GM19239 (cell line): ENCODE results near the gene ZBTB7C.

Experiments
- DNase-seq: peaks from one replicate; pipeline ENCODE4 v3.0.0; 2011; ENCODE audit warnings: low spot score; ENCODE audit not compliant: insufficient read length
- FAIRE-seq: peaks from 2 replicates; lab custom pipeline; 2011; peaks lifted over from hg19 to GRCh38; lab: Jason Lieb, UNC

Gene ZBTB7C

DNA sequence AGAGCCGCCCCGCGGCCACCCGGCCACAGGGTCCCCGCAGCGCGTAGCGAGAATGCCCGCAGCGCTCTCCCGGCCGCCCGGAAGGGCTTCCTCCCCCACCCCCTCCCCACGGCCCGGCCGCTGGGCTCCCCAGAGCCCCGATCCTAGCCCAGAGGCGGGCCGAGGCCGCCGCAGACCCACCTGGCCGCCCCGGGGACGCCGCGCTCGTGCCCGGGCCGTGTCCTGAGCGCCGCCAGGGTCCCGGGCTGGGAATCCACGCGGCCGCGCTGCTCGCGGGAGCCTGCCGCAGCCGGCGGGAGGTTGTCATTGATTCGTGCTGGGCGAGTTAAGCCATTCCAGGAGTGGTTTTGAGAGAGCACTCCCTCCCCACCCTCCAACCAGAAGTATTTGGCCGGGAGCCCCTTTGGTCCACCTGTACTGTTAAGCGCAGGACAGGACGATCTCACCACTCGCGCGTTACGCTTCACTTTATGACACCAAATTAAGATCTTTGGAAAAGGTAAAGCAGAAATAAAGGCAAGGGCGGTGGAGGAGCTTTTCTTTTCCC lies 272.3 kb downstream of the ZBTB7C start:
- DNase-seq (no peak), FAIRE-seq (no peak)

DNA sequence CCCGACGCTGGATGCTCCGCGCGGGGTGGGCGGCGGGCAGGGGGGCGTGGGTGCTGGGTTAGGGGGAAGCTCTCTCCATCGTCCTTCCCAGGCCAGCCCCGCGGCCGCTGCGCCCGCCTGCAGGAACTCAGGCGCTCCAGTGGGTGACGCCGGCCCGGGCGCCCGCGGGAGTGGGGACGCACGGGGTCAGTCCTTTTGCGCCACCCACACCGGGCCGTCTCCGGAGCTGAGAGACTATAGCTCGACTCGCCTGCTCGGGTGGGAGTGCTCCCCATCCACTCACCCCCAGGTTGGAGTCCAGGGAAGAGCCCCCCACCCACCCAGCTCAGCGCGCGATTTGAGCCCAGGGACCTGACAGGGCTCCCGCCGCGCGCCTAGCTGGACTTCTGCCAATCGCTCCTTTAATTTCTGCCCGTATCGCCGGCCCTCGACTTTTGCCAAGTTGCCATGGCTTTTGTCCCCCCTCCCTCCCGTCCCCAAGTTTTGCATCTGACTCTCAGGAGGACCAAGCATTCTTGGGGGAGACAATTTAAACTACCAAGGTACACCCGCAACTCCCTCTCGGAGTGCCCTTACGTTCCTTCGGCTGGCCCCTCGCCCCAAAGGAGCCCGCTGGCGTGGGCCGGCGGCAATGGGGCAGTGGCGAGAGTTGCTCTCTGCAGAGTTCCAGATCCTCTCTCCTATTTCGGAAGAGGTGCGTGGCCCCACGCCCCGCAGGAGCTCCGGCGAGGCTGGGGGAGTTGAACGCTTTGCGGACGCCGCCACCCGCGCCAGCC lies 272.9 kb downstream of the ZBTB7C start:
- DNase-seq = no peak
- FAIRE-seq = no peak

DNA sequence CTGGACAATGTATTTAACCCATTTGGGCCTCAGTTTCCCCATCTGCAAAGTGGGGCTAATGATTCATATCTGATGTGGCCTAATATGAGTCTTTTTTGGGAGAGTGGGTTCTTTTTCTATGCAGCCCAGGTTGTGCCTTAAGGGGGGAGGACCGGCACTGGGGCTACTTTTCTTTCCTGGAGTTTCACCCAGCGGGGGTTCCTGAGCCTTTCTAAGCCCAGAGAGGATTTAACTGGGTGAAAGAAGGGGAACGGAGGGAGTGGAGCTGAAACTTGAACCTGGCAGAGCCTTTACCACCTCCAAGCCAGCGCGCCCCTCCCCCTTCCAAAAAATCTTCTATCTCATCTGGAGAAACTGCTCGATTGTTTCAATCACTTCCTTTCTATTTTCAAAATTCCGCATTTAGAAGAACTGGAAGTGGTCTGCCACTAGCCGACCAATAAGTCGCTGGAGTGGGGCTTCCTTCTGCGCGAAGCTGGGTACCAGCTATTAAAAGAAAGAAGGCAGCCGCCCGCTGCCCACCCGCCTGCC lies 273.7 kb downstream of the ZBTB7C start:
- no peak for DNase-seq
- FAIRE-seq = no peak

DNA sequence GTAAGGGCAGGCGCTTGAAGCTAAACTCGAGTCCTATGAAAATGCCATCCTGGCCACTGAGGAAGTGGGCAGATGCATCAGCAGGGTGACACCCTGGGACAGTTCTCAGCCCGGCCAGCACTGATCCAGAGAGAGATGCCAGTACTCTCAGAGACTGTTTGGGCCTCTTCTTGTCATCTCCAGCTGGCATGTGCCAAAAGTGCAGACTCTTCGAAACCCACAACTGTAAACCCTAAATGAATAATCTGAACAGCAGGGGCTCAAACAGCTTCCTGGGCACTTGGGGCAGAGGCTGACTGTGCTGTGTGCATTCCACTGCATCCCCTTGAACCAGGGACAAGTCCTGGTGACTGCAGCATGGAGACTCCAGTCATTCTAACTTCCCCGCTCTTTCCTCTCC lies 274.6 kb downstream of the ZBTB7C start:
- DNase-seq = no peak
- FAIRE-seq = no peak

DNA sequence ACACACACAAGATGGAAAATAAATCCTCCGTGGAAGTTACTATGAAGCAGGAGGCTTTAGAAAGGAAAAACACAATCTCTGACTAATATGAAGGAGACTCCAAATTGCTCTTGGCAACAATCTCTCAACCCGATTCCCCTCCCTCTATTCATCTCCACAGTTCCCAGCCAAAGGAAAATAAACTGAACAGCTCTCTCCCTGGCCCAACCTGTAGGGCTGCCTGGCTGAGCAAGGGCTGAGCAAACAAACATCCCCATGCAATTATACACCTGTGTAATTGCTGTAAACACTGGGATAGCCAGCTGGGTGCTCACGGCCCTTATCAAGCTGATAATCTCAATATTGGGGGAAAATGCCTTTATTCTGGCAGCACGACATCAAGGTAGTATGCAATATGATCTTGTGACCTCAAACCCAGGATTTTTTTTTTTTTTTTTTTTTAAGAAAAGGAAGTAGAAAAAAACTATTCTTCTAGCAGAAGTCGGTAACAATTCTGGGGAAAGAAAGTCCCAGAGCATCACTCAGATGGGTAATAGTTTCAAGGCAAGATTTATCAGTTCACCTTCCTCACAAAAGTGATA lies 275.4 kb downstream of the ZBTB7C start:
- DNase-seq (no peak), FAIRE-seq (no peak)

DNA sequence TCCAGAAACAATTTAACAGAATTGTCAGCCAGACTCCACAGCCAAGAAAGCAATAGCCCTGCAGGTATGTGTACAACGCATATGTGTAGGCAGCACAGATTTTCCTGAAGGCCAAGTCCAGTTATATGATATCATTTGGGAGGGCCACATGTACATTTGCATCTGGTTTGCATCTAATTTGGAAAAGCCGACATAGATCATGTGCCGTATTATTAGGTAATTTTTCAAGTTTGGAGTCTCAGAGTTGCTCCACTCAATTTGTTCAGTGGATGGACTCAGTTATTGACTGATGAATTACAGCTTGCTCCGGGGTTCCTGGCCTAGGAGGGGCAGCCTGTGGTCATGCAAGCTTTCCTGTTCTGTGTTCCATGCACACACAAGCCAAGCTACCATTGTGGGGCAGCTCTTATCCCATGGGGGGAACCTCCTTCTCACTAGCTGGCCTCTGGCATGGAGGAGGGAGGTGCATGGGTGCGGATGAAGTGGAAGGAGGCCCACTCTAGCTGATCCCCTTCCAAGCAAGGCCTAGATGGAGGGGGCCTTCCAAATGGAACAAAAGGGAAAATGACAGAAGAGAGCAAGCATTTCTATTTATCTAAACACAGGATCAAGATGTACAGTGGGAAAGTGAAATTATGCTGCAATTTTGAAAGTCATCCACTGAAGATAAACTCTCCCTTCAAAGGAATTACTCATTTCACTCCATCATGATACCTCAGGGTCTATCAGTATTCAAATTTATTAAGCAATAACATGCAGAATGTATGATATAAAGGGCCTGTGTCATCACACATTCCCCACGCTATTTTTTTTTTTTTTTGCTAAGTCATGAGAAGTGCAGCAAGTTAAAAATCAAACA lies 276.2 kb downstream of the ZBTB7C start:
- FAIRE-seq = no peak
- DNase-seq = no peak

DNA sequence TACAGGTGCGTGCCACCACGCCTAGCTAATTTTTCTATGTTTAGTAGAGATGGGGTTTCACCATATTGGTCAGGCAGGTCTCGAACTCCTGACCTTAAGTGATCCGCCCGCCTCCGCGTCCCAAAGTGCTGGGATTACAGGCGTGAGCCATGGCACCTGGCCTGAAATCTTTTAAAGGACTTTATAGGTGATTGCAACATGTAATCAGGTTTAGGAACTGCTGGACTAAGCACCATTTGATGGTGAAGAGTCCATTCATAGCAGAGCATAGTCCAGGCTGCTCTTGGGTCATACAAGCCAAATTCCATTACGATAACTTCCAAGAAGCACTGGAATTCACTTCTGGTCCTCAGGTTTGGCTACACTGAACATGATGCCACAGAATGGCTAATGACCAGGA lies 278.1 kb downstream of the ZBTB7C start:
- no peak for FAIRE-seq
- no peak for DNase-seq

DNA sequence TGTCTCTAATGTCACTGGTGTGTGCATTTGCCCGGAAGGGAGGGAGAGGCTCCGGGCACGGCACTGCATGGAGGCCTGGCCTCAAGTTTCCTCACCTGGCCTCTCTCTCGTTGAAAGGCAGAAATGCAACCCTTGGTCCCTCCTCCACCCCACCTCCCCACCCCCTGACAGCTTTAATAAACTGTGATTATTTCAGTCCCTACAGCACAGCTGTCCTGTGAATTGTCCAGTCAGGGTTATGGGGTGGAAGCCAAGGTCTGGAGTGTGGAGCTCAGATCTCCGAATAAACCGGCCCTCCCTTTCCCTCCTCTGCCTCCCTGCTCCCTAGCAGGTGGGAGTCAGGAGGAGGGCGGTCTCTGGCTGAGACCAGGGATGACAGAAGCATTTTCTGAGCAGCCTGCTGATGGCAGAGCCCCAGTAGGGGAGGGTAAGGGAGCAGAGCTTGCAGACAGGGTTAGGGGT lies 279.5 kb downstream of the ZBTB7C start:
- DNase-seq (no peak), FAIRE-seq (no peak)

DNA sequence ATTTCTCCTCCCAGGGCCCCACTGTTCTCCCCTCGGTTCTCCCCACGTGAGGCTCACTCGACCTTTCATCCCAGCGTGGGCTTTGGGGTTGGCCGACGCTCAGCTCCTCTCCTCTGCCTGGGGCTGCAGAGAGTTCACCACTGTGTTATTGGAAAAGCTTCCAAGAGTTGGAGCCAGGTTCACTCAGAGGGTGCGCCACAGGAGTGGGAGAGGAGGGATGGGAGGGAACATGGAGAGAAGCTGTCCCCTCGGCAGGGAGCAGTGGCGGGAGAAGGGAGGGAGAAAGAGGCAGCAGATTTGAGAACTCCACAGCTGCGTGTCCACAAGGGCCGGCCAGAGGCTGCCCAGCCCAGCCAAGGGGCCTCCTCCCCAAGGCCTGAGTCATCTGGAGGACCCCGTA lies 281.6 kb downstream of the ZBTB7C start:
- DNase-seq = no peak
- FAIRE-seq = no peak

DNA sequence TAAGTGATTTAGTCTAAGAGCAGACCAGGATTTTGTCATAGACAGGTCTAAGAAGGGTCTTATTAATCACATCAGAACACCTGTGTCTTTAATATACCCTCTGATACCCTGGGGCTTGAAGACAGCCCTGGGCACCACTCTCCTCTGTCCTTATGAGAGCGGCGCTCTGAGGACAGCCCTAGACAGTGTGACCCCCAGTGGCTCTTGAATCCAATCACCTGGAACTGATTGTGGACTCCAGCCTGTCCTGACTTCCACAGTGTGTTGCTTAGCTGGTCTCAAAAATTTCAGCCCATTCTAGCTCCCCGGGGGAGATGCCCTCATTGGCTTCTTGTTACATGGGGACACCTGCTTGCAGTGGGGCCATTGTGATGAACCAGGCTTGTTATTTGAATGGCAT lies 282.9 kb downstream of the ZBTB7C start:
- FAIRE-seq = no peak
- no peak for DNase-seq

DNA sequence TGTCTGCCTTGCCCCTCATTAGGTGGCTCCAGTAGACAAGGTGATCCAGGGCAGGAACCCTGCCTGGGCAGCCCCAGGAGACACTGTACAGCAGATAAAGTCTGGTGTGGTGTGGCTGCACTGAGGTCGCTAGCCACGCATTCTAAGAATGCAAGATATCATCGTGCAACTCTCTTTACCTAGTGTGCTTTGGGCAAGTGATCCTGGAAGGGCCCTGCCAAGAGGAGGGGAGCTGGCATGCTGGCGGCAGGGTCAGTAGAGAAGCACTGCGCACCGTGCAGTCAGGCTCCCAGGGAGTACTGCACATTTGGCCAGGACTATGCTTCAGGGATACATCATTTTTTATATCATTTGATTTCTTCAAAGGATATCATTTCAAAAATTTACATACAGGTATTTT lies 283.5 kb downstream of the ZBTB7C start:
- FAIRE-seq (no peak), DNase-seq (no peak)

DNA sequence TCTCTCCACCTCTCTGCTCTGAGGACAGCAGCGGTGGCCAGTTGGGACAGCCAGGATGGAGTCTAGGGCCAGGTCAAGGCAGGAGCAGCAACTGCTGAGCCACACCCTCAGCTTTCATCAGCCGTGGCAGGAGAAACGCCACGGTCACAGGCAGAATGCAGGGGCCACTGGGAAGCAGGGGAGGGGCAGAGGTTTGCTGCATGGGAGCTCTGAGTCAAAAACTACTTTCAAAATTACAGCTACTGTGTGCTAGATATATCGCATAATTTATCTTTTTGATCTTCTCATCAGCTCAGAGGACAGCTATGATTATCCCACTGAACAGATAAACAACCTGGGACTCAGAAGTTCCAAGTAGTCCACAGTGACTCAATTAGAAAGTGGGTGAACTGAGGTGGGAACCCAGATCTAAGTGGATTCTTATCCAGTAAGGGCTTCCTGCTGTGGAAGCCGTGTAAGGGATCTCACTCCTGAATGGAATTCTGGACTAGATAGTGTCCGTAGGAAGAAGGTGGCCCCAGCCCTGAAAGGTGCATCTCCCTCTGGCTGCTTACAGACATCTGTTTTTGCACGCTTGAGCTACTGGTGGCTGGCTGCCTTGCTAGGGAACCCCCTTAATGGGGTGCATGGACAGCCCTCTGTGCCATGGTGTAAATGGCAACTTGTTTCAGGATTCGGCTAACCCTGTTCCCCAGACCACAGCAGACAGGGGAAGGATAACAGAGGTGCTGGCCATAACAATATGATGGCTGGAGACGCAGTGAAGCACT lies 284.1 kb downstream of the ZBTB7C start:
- no peak for FAIRE-seq
- DNase-seq = no peak

DNA sequence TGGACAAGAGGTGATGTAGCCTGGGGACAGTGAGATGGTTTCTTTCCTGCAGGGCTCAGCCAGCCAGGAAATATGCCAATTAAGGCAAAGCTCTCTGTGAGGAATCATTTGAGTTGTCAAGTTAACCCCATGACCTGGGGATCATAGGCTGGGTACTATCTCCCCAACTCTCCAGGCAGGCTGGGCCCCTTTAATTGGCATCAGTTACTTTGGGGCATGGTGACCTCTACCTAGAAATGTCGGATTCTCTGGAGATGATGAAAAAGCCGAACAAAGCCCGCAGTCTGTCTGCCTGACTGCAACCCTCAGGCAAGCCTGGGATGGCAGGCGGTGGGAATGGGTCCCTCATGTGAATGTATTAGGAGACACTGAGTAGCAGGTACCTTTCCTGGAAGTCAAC lies 285.2 kb downstream of the ZBTB7C start:
- DNase-seq = no peak
- no peak for FAIRE-seq

DNA sequence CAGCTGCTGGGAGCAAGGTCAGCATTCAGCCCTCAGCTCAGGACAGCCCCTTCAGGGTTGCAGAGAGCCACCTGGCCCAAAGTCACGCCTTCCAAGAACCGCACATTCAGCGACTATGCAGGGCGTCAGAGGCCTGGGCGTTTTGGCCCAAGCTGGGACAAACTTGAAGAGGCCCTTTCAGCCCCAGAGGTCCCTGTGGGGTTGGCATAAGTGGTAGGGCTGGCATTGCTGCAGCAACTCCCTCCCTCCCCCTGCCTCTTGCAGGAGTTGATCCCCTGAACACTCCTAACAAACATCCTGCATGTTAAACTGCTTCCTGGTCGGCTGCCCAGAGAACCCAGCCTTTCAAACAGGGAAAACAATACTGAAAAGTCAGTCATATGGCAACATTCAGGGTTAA lies 285.9 kb downstream of the ZBTB7C start:
- DNase-seq (no peak), FAIRE-seq (no peak)

DNA sequence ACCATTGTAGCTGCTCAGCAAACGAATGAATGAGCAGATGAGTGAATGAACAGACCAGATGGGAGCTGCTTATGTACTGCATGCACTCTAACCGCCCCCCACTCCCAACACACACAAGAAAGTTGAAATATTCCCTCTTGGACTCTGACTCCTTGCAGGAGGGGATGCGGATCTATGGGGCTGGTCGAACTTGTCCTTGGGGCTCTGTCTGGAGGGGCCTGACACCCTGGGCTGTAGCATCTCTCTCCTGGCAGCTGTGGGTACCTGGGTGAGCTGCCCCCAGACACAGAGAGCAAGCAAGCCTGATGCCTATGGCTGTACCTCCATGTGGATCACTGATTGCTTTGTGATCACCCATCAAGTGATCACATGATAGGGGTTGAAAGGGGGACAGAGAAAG lies 286.4 kb downstream of the ZBTB7C start:
- no peak for FAIRE-seq
- no peak for DNase-seq

DNA sequence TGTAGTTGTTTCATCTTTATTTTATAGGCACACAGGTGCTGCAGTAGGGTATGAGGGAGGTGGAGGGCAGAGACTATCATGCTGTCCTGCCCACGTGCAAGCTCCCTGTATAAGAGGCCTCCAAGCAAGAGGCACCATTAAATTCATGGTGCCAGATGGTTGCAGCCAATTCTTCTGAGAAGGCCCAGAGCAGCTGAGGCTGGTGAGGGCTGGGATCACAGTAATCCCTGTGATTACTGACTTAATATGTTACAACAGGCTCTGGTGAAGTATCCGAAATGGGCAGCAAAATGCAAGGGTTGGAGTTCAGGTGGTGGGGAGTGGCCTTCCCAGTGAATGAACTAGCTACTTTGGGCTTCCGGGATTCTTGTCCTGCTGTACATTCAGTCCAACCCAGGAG lies 286.8 kb downstream of the ZBTB7C start:
- no peak for DNase-seq
- FAIRE-seq = no peak

DNA sequence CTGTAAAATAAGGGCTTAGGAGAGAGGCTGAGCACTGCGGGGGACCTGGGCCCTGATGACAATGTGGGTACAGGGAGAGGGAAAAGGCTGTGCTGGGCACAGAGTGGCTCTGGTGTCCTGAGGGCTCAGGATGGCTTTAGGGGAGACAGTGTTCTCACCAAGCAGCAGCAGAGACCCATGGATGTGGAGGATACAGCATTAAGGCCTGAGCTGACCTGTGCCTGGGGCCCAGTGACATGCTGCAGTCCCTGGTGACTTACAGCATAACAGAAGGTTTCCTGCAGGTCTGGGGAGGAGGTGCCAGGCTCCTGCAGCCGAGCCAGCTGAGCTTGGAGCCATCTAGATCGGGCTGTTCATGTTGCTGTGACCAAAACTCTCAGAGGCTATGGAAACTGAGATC lies 287.4 kb downstream of the ZBTB7C start:
- FAIRE-seq = no peak
- DNase-seq = no peak

DNA sequence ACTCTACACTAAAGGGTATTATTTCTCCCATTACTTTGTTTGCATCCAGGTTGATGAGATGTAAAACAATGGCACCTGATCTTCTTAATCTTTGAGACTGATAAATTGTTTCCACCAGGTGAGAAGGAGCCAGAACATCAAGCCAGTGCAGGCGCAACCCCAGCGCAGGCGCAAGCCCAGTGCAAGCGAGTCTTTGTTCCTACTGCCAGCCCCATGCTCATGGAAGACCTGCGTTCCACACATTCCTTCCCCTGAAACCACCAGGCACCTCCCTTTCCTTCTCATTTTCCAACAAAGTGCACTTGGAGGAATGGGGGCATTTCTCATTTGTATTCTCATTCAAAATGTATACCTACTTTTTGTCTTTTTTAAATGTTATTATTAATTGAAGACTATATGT lies 290.0 kb downstream of the ZBTB7C start:
- DNase-seq = no peak
- FAIRE-seq = no peak

DNA sequence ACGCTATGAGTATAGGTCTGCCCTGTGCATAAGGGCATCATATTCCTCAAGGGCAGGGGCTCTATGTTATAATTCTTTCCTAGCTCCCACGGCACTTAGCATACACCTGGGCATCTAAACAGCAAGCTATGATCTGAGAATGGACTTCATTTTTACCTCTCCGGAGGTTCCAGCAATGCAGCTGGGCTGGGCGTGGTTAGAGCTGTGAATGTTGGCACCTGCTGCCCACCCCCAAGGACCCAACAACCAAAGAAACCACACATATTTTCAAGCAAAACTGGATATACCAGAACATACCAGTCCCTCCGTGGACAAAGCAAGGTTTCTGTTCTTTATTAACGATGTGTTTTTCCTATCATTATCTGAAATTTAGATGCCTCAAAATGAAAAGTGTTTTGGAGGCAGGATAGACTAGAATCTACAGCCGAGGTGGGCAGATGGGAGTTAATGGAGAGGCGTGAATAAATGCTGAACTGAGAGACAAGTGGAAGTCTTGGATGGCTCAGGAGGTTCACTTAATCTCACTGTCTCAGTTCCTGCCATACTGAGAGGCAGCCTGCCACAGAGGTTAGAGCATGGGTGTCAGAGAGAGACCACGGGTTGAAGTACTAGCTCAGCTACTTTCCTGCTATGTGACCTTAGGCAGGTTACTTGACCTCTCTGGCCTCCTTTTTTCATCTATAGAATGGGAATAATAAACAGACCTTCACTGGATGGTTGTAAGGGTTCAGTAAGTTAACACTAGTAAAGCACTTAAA lies 292.1 kb downstream of the ZBTB7C start:
- no peak for FAIRE-seq
- DNase-seq = no peak
